HG02588 (cell line): ENCODE measurements around the gene LHX3.

Experiments used
- ATAC-seq: cut with Tn5 transposase; IDR thresholded peaks from one replicate; pipeline ENCODE4 v1.9.1; 2021; ENCODE audit warnings: mild to moderate bottlenecking, moderate library complexity; ENCODE audit not compliant: unreplicated experiment

The LHX3 gene

DNA sequence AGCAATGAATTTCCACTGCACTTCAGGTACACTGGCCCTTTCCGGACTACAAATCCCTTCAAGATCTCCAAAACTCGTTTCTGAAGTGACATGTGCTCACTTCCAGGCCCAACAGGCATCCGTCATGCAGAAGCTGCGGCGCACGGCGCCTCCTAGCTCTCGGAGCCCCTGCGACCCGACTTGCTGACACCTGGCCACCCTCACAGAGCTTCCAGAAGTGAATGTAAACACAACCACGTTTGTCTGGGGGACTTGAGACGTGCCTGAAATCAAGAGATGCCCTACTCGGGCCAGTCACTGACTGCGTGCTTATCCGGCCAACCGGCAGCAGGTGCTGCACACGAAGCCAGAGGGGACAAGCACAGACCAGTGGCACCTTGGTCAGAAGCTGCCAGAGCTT is 4.9 kb upstream of the LHX3 start:
- no peak for ATAC-seq

DNA sequence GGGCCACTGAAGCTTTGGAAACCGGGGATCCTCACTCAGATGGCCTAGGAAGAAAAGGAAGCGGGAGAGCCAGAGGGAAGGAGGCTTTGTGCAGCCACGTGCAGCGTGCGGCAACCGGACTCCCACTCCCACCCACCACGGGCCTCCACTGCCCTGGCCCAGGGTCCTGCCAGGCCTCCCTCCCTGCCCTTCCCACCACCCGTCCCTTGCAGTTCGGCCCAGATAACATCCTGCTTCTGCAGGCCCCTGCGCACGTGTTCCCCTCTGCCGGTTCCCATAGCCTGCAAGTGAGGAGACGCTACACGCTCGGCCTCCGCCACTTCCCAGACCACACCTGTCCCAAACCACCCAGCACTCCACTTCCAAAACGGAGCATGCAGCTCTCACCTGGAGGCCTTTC is 4.3 kb upstream of the LHX3 start:
- no peak for ATAC-seq

DNA sequence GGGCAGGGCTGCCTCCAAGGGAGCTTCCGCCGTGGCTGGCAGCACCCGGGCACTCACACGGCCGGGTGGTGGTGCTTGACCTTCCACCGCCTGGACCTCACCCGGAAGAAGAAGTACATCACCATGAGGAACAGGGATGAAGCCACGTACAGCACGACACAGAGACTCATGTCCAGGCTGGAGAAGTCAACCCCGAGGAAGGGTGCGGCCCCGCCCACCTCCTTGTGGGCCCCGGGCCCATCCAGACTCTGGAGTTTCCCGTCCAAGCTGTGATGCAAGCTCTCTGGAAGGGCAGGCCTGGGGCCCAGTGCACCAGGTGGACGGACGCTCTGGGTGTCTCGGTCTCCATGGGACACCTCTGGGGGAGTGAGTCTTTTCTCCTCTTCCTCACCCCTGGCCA is 3.7 kb upstream of the LHX3 start:
- ATAC-seq: no peak

DNA sequence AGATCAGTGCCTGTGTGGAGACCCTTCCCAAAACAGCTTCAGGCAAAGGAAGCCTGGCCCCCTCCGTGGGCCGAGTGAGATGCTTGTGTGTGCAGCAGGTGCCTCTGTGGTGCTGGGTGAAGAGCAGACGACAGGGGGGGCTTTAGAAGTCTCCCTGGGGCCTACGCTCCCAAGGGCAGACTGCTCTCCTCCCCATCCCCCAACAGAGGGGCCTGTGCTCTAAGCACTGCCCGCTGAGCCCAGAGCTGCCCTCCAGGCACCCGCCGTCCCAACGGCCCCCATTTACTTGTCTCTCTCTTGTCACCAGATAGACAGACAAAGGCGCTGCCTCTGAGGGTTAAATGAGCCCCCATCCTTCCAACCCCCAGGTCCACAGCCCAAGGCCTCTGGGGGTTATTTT is 2.7 kb upstream of the LHX3 start:
- no peak for ATAC-seq

DNA sequence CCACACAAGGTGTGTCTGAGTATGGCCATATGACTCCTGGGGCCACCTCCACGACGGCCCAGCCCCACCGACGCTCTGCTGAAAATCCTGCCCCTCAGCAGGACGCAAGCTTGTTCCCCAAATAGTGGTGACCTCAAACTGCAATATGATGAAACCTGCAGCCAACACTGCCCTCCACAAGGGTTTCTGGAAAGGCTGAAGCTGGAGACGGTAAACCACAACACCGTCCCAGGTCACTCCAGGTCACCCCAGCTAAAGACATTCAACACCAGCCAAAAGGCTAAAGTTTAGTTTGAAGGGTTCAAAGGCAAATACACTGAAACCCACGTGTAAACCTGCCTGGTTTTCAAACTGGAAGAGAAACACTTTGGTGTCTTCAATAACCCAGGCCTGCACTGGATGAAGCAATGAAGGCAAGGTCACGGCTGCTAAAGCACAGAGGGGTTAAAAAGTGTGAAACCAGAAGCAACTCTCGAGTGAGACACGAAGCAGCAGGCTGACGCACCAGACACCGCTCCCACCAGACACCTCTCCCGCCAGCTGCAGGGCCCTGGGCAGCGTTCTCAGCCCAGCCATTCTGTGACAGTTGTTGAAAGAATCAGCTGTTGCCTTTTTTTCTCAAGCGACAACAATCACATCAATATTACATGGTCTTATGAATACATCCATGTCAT is 1.8 kb upstream of the LHX3 start:
- no peak for ATAC-seq

DNA sequence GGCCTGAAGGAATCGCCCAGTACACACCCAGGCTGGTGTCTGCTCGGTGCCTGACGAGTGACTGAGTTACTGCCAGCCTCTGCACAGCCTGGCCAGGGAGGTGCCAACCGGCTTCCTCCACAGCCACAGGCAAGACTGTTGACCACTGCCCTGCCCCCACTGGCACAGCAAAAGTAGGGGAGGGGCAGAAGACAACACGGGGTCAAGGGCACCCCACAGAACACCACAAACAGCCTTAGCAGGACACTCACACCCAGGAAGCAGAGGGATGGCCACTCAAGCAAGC is 722 bp upstream of the LHX3 start:
- no peak for ATAC-seq

DNA sequence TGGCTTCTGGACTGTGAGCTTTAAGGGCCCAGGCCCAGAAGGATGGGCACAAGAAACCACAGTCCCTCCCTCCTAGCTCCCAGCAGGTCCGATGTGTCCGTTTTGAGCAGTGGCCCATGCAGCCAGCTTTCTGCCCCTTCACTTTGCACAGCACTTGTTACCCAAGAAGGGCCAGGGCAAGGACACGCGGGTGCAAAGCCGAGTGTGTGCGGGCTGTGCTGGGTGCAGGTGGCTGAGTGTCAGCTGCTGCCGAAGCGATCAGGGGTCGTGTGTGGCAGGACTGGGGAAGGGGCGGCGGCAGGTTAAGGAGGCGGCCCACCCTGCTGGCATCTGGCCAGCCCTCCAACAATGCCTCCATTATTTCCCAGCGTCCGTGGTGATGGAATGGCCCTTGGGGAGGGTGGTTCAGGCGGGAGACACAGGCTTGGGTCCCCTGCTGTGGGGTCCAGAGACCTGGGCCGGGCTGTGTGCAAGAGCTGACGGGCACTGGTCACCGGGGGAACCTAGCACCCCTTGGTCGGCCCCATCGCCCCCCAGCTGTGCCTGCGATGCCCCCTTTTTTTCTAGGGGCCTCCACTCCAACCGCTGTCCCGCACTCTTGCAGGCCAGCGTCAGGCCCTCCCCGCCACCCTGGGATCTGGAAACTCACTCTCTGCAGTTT is 653 bp downstream of the LHX3 start:
- ATAC-seq: no peak

DNA sequence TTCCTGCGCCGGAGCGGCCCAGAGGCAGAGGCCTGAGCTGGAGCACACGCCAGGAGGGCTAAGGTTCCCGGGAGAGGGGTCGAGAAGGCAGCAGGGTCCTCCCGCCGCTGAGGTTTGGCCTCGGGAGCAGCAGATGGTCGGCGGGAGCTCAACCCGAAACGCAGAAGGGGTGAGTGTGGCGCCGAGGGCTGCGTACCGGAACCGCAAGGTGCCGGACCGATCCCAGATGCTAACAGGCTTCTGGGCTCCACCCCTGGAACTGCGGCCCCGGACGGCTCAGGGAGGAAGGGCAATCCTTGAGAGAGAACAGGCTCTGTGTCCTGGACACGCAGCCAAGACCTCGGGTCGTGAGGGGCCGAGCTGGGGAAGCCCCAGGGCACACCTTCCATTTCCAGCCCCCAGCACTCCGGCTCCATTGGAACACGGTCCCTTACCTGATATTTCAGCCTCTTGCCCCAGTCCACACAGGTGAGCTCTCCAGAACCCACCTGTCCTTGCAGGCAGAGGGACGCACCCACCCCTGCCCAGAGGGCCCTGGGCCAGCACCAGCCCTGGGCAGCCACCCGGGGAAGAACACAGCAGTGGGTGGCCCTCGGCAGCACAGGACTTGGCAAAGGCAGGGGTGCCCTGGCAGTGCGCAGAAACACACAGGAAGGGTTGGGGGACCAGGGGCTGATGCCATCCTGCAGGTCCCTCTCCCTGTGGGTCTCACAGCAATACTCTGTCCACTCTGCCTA is 1.4 kb downstream of the LHX3 start:
- no peak for ATAC-seq

DNA sequence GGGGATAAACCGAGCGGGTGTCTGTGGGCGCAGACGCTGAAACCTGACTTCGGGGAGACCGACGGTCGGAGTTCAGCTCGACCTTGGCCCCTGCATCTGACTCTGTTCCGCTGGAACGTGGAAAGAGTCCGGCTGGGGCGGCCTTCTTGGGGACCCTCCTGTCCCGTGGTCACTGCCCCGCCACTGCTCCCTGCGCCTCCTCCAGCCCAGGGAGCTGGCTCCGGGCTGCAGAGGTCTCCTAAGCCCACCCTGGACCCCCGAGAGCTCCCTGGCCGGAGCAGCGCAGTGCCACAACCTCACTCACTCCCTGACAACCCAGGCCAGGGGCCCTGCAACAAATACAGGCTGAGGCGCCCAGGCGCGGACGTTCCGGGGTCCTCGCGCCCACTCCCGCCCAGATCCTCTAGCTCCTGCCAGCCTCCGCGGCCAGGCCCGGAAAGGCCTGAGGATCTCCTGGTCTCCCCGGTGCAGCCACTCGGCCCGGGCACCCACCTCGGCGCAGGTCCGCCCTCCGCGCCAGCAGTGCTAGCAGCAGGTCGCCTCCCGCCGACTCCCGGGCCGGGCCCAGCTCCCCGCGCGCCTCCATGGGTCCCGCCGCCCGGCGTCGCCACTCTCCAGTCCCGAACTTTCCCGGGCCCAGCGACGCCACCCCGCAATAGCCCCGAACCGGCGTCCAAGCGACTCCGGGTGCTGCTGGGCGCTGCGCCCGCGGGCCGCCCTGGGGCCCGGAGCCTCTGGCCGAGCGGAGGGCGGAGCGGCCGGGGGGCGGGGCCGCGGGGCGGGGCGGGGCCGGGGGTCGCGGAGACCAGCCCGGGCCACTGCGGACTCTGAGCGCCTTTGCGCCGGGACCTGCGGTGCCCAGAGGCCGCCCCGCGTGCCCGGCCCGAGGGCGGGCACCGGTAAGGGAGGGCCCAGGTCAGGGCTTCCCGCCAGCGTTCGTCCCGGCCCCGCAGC is 2.2 kb downstream of the LHX3 start:
- no peak for ATAC-seq

DNA sequence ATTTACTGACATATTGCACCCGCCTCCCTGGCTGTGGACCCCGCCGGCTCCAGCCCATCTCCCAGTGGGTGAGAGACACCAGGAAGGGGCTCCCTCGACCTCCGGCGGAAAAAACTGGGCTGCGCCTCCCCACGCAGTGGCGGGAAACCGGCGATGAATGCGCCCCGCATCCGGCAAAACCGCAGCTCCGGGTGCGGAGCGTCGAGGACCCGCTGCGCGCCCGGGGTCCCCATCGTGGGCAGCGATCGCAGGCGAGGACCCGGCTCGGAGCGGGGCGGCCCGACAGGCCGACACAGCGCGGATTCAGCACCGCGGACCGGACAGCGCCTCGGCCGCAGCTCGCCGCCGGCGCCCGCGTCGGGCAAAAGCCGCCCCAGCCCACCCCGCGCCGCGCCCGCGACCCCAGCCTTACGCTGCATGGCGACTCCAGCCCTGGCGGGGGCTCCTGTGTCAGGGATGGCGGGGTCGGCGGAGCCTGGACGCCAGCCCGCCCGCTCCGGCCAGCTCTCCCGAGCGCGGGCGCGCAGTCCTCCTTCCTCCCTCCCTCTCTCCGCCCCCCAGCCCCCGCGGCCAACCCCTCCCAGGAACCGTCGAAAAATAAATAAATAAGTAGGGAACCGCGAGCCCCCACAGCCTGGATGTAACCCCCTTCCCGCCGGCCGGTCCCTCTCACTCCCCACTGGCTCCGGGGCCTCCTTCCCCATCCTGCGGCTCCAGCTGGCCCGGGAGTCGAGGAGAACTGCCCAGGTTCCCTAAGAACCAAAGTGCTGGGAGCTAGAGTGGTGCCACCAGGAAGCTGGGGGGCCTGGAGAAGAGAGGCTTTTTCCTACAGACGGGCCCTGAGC is 3.1 kb downstream of the LHX3 start:
- ATAC-seq: no peak

DNA sequence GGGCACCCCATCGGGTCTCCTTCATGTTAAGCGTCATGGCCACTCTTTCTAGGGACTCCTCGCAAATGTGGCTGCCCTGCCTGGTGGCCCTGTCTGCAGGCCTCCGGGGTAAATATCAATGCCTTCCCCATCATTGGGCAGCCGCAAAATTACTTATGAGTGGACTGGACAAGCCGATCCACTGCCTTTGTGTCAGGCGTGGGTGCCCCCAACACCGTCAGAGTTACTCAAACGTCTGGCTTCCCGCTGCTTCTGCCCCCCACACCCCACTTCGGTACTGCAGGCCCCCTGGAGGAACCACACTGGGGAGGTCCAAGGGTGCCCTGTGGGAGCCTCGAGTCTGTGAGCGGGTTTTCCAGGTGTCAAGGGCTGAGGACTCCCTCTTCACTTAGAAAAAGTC is 3.8 kb downstream of the LHX3 start:
- no peak for ATAC-seq

DNA sequence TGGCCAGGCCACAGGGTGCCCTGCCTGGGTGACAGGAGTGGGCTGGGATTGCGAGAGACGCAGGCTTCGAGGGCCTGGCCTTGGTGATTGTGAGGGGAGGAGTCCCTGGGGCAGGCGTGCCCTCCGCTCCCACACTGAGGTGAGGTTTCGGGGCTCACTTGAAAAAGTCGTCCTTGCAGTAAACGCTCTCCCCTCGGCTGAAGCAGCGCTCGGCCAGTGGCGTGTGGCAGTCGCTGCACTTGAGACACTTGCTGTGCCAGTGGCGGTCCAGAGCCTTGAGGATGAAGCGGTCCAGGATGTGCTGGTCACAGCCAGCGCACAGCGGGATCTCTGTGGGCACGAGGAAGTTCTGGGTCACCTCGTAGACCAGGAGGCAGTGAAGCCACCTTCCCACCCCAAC is 4.5 kb downstream of the LHX3 start:
- no peak for ATAC-seq

DNA sequence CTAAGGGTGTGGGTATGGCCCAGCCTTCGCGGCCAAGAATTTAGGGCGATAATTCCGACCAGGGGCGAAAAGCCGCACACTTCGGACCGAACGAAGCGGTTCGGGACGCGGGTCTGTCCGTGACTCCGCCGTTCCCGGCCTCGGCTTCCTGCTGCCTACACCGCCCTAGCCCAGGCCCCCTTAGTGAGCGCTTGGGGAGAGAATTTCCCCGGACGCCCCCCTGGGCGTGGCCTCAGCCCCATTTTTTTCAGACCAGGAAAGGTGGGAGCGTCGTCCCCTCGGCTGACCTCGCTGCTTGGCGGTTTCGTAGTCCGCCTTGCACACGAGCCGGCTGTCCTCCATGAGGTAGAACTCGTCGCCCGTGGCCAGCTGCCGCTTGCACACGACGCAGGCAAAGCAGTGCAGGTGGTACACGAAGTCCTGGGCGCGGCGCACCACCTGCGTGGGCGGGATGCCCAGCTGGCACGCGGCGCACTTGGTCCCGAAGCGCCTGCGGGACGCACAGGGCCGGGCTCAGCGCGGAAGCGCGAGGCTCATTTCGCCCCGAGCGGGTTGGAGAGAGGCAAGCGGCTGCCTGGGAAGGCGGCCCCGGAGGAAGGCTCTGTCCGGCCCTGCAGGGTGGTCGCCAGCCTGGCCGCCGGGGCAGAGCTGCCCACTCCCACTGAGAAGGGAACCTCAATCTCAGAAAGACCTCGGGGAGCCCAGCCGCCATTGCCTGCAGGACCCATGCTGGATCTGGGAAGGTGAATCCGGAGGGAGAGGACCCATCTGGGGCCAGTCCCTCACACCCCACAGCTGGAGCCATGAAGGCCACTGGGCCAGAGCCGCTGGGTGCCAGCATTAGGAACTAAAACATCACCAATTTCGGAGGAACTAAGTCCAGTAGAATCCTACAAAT is 5.3 kb downstream of the LHX3 start:
- ATAC-seq: no peak

DNA sequence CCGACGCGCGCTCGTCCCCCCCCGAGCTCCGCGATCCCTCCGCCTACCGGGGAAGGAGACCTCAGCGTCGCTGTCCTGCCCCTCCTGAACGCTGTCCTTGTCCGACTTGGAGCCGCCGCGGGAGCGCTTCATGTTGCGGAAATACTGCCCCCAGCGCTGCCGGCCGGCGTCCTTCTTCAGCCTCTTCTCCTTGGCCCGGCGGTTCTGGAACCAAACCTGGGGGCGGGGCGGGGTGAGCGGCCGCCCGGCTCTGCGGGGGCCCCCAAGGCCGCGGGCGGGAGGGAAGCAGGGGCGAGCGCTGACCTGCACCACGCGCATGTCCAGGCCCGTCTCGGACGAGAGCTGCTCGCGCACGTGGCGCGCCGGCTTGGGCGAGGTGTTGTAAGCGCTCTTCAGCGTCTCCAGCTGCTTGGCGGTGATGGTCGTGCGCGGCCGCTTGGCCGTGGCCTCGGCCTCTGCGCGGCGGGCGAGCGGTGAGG is 6.3 kb downstream of the LHX3 start:
- no peak for ATAC-seq

DNA sequence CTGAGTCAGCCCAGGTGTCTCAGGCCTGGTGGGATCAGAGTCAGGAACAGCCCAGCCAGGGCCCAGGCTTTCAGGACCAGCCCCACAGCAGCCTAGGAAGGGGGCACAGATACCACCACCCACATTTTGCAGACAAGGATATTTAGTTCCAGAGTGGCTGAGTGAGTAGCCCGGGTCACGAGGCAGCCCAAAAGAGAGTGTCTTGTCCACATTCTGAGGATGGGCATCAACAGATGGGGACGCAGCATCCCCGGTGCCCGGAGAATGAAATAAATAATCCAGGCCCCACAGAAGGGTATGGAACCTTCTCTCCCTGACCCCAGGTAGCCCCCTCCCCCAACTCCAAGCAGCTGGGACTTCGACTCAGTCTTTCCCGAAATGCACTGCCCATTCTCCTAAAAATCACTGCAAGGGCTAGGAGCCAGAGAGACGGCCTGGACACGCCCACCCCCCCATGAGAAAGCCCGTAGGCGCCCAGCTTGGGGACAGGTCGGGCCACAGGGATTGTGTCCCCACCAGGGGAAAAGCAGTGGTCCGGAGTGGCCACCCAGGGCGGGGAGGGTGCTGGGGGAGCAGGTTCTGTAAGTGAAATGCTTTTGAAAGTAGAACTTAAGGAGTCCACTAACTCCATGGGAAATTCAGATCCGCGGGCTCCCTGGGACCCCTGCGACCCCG is 6.9 kb downstream of the LHX3 start:
- ATAC-seq: no peak

DNA sequence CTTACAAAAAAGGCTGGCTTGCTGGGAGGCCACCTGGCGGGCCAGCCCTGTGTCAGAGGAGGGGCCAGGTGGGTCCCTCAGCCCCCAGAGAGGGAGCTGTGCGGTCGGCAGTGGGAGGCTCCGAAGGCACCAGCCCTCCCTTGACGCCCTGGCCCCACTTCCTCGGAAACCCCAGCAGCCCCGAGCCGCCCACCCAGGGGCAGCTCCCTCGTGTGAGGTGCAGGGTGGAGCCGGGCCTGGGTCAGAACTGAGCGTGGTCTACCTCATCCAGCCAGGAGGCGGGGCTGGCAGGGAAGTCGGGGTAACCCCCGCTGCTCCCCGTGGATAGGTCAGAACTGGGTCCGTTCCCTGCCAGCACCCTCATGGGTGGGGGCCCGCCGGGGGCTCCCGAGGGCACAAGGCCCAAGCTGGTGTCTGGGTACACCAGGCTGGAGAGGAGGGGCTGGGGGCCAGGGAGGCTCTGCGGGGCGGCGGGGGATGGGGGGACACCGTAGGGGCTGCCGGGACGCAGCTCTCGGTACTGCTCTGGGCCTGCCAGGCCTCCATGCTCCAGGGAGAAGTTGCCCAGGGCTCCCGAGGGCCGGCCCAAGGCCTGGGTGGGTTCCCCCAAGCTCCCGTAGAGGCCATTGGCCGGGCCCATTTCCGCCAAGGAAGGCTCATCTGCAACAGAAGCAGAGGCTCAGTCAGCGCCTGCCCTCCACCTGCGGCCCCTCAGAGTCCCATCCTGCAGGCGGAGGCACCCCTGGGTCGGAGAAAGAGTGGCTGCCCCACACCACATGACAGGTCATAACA is 7.6 kb downstream of the LHX3 start:
- no peak for ATAC-seq

DNA sequence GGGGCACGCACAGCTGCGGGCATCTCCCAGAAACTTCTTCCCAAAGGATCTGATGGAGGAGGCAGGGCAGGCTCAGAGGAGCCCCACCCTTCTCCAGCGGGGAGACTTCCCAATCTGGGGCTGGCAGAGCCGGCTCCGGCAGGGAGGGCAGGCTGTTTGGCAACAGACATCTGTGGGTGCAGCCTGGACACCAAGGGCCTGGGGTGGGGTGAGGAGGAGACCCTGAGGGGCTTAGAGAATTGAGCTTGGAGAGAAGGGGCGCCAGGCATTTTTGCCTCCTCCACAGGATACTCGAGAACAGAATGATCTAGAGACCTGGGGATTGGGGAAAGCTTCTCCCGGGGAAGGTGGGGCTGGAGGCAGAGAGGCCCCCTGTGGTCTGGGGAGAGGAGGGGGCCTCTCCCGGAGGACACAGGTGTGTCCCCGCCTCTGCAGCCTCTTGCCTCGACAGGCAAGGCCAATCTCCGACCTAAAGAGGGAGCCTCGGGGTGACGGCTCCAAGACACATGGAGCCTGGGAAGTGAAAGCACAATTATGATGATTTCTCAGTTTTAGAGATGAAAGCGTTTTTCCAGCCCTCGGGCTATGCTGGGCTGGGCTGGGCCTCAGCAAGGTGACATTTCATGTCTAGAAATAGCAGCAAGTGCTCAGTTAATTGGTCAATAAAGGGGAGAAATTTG is 8.4 kb downstream of the LHX3 start:
- ATAC-seq: no peak
